Liver (tissue), 3 donors: ENCODE measurements around the gene ISM2.

Experiments
- CTCF ChIP-seq: fragments of 150-350 bp; IDR thresholded peaks from 2 replicates; pipeline ENCODE4 v1.5.1; 2017; ENCODE audit warnings: improper control_type of control experiment, low read depth, low read length; ENCODE audit not compliant: missing input control
- SP1 ChIP-seq: IDR thresholded peaks from 2 replicates; pipeline ENCODE4 v1.6.1; 2018; ENCODE audit warnings: antibody characterized with exemption, mild to moderate bottlenecking
- TF ChIP-seq, protein P1 (sequence below): IDR thresholded peaks from 2 replicates; pipeline ENCODE4 v1.6.1; 2016; ENCODE audit warnings: antibody characterized with exemption
- donor health status: healthy.
- donor health status: healthy.

DNA sequence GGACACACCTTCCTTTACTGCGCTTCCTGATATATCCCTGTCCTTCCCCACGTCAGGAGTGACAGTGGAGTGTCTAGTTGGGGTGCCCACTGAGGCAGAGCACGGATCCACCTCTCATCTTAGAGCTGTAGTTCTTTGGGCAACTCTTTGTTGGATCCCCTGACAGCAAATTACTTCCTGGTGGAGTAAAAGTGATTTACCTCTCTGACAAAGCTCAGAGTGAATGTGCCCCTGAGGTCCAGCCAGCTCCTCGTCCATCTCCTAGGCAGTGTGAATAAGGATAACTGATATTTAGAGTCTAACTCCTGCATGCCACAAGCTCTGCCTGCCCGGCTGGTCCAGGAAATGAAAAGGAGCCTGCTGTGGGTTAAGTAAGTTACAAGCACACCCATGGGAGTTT, 24.7 kb downstream of the ISM2 start:
- TF ChIP-seq CTCF, result no peak
- TF ChIP-seq, protein P1, sequence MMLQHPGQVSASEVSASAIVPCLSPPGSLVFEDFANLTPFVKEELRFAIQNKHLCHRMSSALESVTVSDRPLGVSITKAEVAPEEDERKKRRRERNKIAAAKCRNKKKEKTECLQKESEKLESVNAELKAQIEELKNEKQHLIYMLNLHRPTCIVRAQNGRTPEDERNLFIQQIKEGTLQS, result no peak
- no peak for TF ChIP-seq SP1
